Astrocyte (in vitro differentiated cells and primary cell): ENCODE data around the gene GABBR2. TPM values are rescaled to one million over a fixed set of nuclear protein-coding genes. Genes with fewer than 3 reads are reported as not detected.

Source experiments
- DNase-seq: peaks from one replicate; pipeline ENCODE4 v3.0.0-alpha.2; 2010; ENCODE audit warnings: low read depth
- FAIRE-seq: peaks from 2 replicates; lab custom pipeline; 2011; peaks lifted over from hg19 to GRCh38; lab: Jason Lieb, UNC
- H2AFZ ChIP-seq: 2 replicates; pipeline ENCODE4 v1.6.0; 2012; ENCODE audit warnings: low read depth, low read length, inconsistent platforms
- H3K27ac ChIP-seq: 2 replicates; pipeline ENCODE4 v1.5.1; 2011; ENCODE audit warnings: low read depth, low read length, inconsistent platforms
- H3K27me3 ChIP-seq: 2 replicates; pipeline ENCODE4 v1.6.0; 2011; ENCODE audit warnings: low read length, inconsistent platforms; ENCODE audit not compliant: insufficient read depth
- H3K36me3 ChIP-seq: 2 replicates; pipeline ENCODE4 v1.5.1; 2011; ENCODE audit warnings: low read length, inconsistent platforms; ENCODE audit not compliant: insufficient read depth
- H3K4me1 ChIP-seq: 2 replicates; pipeline ENCODE4 v1.5.1; 2011; ENCODE audit warnings: low read length, inconsistent platforms; ENCODE audit not compliant: insufficient read depth
- H3K4me2 ChIP-seq: 2 replicates; pipeline ENCODE4 v1.6.0; 2012; ENCODE audit warnings: low read length, inconsistent platforms
- H3K4me3 ChIP-seq: 2 replicates; pipeline ENCODE4 v1.5.1; 2011; ENCODE audit warnings: low read depth, mild to moderate bottlenecking, low read length, inconsistent platforms; ENCODE audit not compliant: insufficient read depth
- H3K79me2 ChIP-seq: 2 replicates; pipeline ENCODE4 v1.6.0; 2012; ENCODE audit warnings: mild to moderate bottlenecking, low read length, inconsistent platforms; ENCODE audit not compliant: insufficient read depth
- H3K9ac ChIP-seq: 2 replicates; pipeline ENCODE4 v1.6.0; 2012; ENCODE audit warnings: mild to moderate bottlenecking, low read length, inconsistent platforms
- H3K9me3 ChIP-seq: 2 replicates; pipeline ENCODE4 v1.5.1; 2012; ENCODE audit warnings: low read depth, mild to moderate bottlenecking, low read length, inconsistent platforms; ENCODE audit not compliant: insufficient read depth
- H4K20me1 ChIP-seq: 2 replicates; pipeline ENCODE4 v1.6.0; 2012; ENCODE audit warnings: low read length, inconsistent platforms; ENCODE audit not compliant: insufficient read depth
- H3K27ac Mint-ChIP-seq: one replicate; pipeline ENCODE4 v1.8.0; 2021; ENCODE audit warnings: mild to moderate bottlenecking, mixed read lengths; ENCODE audit not compliant: unreplicated experiment
- H3K27me3 Mint-ChIP-seq: one replicate; pipeline ENCODE4 v1.8.0; 2021; ENCODE audit warnings: low read depth, mixed read lengths; ENCODE audit not compliant: unreplicated experiment
- H3K36me3 Mint-ChIP-seq: one replicate; pipeline ENCODE4 v1.8.0; 2021; ENCODE audit warnings: low read depth, mixed read lengths; ENCODE audit not compliant: unreplicated experiment
- H3K4me1 Mint-ChIP-seq: one replicate; pipeline ENCODE4 v1.8.0; 2021; ENCODE audit warnings: low read depth, mixed read lengths; ENCODE audit not compliant: unreplicated experiment
- H3K4me3 Mint-ChIP-seq: one replicate; pipeline ENCODE4 v1.8.0; 2021; ENCODE audit warnings: mild to moderate bottlenecking, moderate library complexity, mixed read lengths; ENCODE audit not compliant: unreplicated experiment
- H3K9me3 Mint-ChIP-seq: one replicate; pipeline ENCODE4 v1.8.0; 2021; ENCODE audit warnings: mild to moderate bottlenecking, mixed read lengths; ENCODE audit not compliant: unreplicated experiment
- EZH2 ChIP-seq: IDR thresholded peaks from 2 replicates; pipeline ENCODE4 v1.6.1; 2012; ENCODE audit warnings: mild to moderate bottlenecking, low read length, inconsistent platforms; ENCODE audit not compliant: insufficient read depth
- total RNA-seq: library from RNA; stranded (reverse); gene quantifications from 2 replicates; pipeline ENCODE4 v1.2.1, GENCODE V29; 2021
- TF ChIP-seq, protein P1 (sequence below): IDR thresholded peaks from 2 replicates; pipeline ENCODE4 v1.5.1; 2011; ENCODE audit warnings: low read depth, mild to moderate bottlenecking, inconsistent platforms, low read length, moderate library complexity; ENCODE audit not compliant: insufficient read depth

GABBR2 gene
- total RNA-seq, 1 donor from 2014 or later: 2.0 TPM

DNA sequence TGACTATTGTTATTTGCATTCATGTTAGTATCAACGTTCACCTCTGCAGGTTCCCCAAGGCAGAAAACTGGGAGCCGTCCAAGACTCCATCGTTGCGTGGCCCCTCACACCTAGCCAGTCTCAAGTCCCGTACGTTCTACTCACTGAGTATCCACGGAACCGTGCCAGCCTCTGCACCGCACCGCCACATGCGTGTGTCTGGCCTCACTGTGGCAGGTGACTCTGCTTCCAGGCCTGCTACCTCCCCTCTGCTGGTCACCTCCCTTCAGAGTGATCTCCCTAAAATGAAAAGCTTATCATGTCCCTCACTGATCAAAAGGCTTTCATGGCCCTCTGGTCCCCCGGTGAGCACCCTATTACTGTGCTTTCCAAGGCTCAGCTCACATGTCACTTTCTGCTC is 108.1 kb downstream of the GABBR2 start:
- no peak overlapping the region for H3K4me3 ChIP-seq
- no peak overlapping the region for H3K4me2 ChIP-seq
- H2AFZ ChIP-seq: no peak overlapping the region
- H3K27me3 ChIP-seq: peaks cover 2% of the 10 kb centered on the region
- Mint-ChIP-seq H3K27ac (no peak overlapping the region), H3K4me3 (no peak overlapping the region), H3K9me3 (no peaks in the 10 kb centered on the region), H3K4me1 (no peaks in the 10 kb centered on the region), H3K36me3 (no peaks in the 10 kb centered on the region), H3K27me3 (peaks cover 45% of the 10 kb centered on the region)
- no peaks in the 10 kb centered on the region for H3K9me3 ChIP-seq
- DNase-seq (no peak), FAIRE-seq (no peak)
- no peaks in the 10 kb centered on the region for H3K79me2 ChIP-seq
- H3K36me3 ChIP-seq: no peaks in the 10 kb centered on the region
- no peaks in the 10 kb centered on the region for H3K4me1 ChIP-seq
- H3K9ac ChIP-seq: no peak overlapping the region
- H3K27ac ChIP-seq: no peak overlapping the region
- no peak for TF ChIP-seq EZH2
- no peaks in the 10 kb centered on the region for H4K20me1 ChIP-seq

DNA sequence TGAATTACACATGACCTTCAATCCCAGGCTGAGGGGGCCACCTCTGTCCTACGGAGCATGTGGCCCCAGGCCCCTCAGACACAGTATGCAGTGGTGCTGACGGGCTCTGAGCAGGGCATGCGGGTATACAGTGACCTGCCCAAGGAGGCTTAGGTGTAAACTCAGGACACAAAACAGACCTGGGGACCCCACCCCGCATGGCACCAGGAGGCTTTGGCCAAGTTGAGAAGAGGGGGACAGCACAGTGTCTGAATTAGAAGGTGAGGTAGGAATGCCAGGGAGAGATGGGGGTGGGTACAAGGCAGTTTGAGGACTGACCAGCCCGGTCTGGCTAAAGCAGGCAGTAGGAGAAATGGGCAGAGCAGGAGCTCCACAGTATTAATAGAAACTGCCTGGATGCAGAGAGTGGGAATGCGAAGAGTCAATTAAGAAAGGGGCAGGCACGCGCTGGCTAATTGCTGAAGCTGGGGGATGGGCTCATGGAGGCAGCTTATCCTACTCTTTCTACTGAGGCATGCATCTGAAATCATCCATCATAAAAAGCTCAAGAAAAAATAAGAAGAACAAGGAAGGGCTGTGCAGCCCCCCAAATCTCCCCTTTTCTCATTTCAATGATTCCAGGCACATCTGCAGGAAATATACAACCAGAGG is 109.0 kb downstream of the GABBR2 start:
- Mint-ChIP-seq H3K27ac (no peak overlapping the region), H3K4me1 (no peaks in the 10 kb centered on the region), H3K4me3 (no peak overlapping the region), H3K27me3 (peaks cover 53% of the 10 kb centered on the region), H3K36me3 (no peaks in the 10 kb centered on the region), H3K9me3 (no peaks in the 10 kb centered on the region)
- Histone ChIP-seq H2AFZ (no peak overlapping the region), H3K4me3 (no peak overlapping the region), H3K27ac (no peak overlapping the region), H3K9ac (no peak overlapping the region), H3K9me3 (no peaks in the 10 kb centered on the region), H3K27me3 (peaks cover 2% of the 10 kb centered on the region), H3K36me3 (no peaks in the 10 kb centered on the region), H4K20me1 (no peaks in the 10 kb centered on the region), H3K79me2 (no peaks in the 10 kb centered on the region), H3K4me1 (no peaks in the 10 kb centered on the region), H3K4me2 (no peak overlapping the region)
- TF ChIP-seq, protein P1, sequence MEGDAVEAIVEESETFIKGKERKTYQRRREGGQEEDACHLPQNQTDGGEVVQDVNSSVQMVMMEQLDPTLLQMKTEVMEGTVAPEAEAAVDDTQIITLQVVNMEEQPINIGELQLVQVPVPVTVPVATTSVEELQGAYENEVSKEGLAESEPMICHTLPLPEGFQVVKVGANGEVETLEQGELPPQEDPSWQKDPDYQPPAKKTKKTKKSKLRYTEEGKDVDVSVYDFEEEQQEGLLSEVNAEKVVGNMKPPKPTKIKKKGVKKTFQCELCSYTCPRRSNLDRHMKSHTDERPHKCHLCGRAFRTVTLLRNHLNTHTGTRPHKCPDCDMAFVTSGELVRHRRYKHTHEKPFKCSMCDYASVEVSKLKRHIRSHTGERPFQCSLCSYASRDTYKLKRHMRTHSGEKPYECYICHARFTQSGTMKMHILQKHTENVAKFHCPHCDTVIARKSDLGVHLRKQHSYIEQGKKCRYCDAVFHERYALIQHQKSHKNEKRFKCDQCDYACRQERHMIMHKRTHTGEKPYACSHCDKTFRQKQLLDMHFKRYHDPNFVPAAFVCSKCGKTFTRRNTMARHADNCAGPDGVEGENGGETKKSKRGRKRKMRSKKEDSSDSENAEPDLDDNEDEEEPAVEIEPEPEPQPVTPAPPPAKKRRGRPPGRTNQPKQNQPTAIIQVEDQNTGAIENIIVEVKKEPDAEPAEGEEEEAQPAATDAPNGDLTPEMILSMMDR: no peak
- no peak for TF ChIP-seq EZH2
- DNase-seq: no peak
- no peak for FAIRE-seq

DNA sequence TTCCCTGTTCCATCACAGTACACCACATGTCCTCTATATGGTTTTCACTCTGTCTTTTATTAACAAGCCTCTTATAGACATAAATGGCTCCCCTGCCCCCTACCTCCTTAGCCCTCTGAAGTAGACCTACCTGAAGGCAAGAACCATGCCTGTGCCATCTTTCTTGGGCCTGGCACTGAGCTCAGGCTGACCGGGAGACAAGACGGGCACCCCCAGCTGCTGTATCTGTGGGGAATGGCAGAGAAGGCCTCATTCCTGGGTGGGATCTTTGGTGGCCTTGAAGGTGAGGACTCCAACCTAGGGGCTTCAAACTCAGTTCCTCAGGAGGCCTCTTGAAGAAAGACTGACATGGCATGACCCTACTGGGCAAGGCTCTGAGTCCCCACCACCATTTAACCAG is 109.9 kb downstream of the GABBR2 start:
- no peak for TF ChIP-seq EZH2
- TF ChIP-seq, protein P1: no peak
- Mint-ChIP-seq H3K4me3 (no peak overlapping the region), H3K27ac (no peak overlapping the region), H3K27me3 (peaks cover 50% of the 10 kb centered on the region), H3K36me3 (no peaks in the 10 kb centered on the region), H3K4me1 (no peaks in the 10 kb centered on the region), H3K9me3 (no peaks in the 10 kb centered on the region)
- DNase-seq (no peak), FAIRE-seq (no peak)
- Histone ChIP-seq H3K9me3 (no peaks in the 10 kb centered on the region), H3K4me1 (no peaks in the 10 kb centered on the region), H3K4me3 (no peak overlapping the region), H3K4me2 (no peak overlapping the region), H3K36me3 (no peaks in the 10 kb centered on the region), H3K27me3 (peaks cover 2% of the 10 kb centered on the region), H2AFZ (no peak overlapping the region), H3K27ac (no peak overlapping the region), H3K9ac (no peak overlapping the region), H4K20me1 (no peaks in the 10 kb centered on the region), H3K79me2 (no peaks in the 10 kb centered on the region)
